Activated T-helper 1 cell treated with Interleukin-2 at 50 U/mL for 16 hours (primary cell): Measurements from ENCODE around the gene GEMIN5.

Experiments used
- DNase-seq: peaks from one replicate; pipeline ENCODE4 v3.0.0-alpha.2; 2020; ENCODE audit warnings: low read depth

GEMIN5 gene

GRCh38 chr5:154850255-154851062 is 87.6 kb downstream of the GEMIN5 start, which contains the start of gene FAXDC2:
Gene FAXDC2 (minus strand): TSS chr5:154850603. CDS start chr5:154838178, 12,425 bp downstream.
- DNase-seq, result no peak

GRCh38 chr5:154849791-154850201 is 88.2 kb downstream of the GEMIN5 start:
- DNase-seq, result no peak

GRCh38 chr5:154849264-154849785 is 88.7 kb downstream of the GEMIN5 start:
- DNase-seq, result no peak

GRCh38 chr5:154844809-154845208 is 93.2 kb downstream of the GEMIN5 start:
- no peak for DNase-seq

GRCh38 chr5:154842689-154843530 is 95.1 kb downstream of the GEMIN5 start:
- DNase-seq, result no peak

- no peak for DNase-seq
Observed at GRCh38 chr5:154841273-154841661, 96.7 kb downstream of the GEMIN5 start.

- no peak for DNase-seq
Observed at GRCh38 chr5:154840435-154841272, 97.4 kb downstream of the GEMIN5 start.
